Sigmoid colon (tissue), 3 donors: Measurements from ENCODE around the gene DNASE1L2.

Experiments used
- POLR2A ChIP-seq, 2 donors: fragments of 450-650 bp; IDR thresholded peaks; one replicate each; pipeline ENCODE4 v1.6.1; 2016; ENCODE audit warnings: antibody characterized with exemption in 2 of 2, mild to moderate bottlenecking in 2 of 2, moderate library complexity in 2 of 2
- TF ChIP-seq, protein P1 (sequence below), 4 experiments: fragments of 450-650 bp in 3 of 4; fragments of 200-600 bp in 1 of 4; IDR thresholded peaks; one replicate each; pipeline ENCODE4 v1.5.1; 2016 to 2019; ENCODE audit warnings: antibody characterized with exemption in 4 of 4, mild to moderate bottlenecking in 3 of 4, moderate library complexity in 2 of 4

GRCh38 chr16:2244926-2245795 lies 8.9 kb downstream of the DNASE1L2 start:
- TF ChIP-seq, protein P1, sequence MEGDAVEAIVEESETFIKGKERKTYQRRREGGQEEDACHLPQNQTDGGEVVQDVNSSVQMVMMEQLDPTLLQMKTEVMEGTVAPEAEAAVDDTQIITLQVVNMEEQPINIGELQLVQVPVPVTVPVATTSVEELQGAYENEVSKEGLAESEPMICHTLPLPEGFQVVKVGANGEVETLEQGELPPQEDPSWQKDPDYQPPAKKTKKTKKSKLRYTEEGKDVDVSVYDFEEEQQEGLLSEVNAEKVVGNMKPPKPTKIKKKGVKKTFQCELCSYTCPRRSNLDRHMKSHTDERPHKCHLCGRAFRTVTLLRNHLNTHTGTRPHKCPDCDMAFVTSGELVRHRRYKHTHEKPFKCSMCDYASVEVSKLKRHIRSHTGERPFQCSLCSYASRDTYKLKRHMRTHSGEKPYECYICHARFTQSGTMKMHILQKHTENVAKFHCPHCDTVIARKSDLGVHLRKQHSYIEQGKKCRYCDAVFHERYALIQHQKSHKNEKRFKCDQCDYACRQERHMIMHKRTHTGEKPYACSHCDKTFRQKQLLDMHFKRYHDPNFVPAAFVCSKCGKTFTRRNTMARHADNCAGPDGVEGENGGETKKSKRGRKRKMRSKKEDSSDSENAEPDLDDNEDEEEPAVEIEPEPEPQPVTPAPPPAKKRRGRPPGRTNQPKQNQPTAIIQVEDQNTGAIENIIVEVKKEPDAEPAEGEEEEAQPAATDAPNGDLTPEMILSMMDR (IDR thresholded peaks at IDR 0.05) = no peak
- TF ChIP-seq POLR2A (IDR thresholded peaks at IDR 0.05) = no peak
